Liver (tissue), 9 donors: ENCODE measurements around the gene CENPO. TPM values are rescaled to one million over a fixed set of nuclear protein-coding genes. Genes with fewer than 3 reads are reported as not detected.

Experiments used
- DNase-seq: peaks from one replicate; pipeline ENCODE4 v3.0.0-alpha.2; 2017; ENCODE audit warnings: low spot score
- H3K27ac ChIP-seq, 2 donors: one replicate each; pipeline ENCODE4 v1.7.0; 2013; ENCODE audit warnings: inconsistent platforms in 2 of 2, low read length in 2 of 2, control low read depth in 1 of 2, low read depth in 1 of 2, mild to moderate bottlenecking in 1 of 2
- H3K27me3 ChIP-seq, 4 donors: one replicate each; pipeline versions ENCODE4 v1.6.1 to v1.7.0; 2013; ENCODE audit warnings: low read length in 3 of 4, inconsistent platforms in 1 of 4, mild to moderate bottlenecking in 1 of 4, moderate library complexity in 1 of 4; ENCODE audit not compliant: control insufficient read depth in 4 of 4, insufficient read depth in 4 of 4
- H3K36me3 ChIP-seq, 4 donors: one replicate each; pipeline versions ENCODE4 v1.6.1 to v1.7.0; 2013; ENCODE audit warnings: low read length in 3 of 4, mild to moderate bottlenecking in 3 of 4, low read depth in 1 of 4, moderate library complexity in 1 of 4; ENCODE audit not compliant: control insufficient read depth in 4 of 4, insufficient read depth in 3 of 4
- H3K4me1 ChIP-seq, 4 donors: one replicate each; pipeline versions ENCODE4 v1.6.1 to v1.7.0; 2013; ENCODE audit warnings: low read length in 3 of 4, mild to moderate bottlenecking in 3 of 4, moderate library complexity in 1 of 4; ENCODE audit not compliant: control insufficient read depth in 4 of 4, insufficient read depth in 4 of 4
- H3K4me3 ChIP-seq, 3 donors: one replicate each; pipeline versions ENCODE4 v1.6.1 to v1.7.0; 2013; ENCODE audit warnings: low read length in 3 of 3, control low read depth in 1 of 3, low read depth in 1 of 3, mild to moderate bottlenecking in 1 of 3
- H3K9ac ChIP-seq, 2 donors: one replicate each; pipeline ENCODE4 v1.7.0; 2013; ENCODE audit warnings: low read length in 2 of 2, mild to moderate bottlenecking in 2 of 2, moderate library complexity in 2 of 2, control low read depth in 1 of 2, low read depth in 1 of 2
- H3K9me3 ChIP-seq, 4 donors: one replicate each; pipeline versions ENCODE4 v1.6.1 to v1.7.0; 2013; ENCODE audit warnings: low read length in 3 of 4; ENCODE audit not compliant: control insufficient read depth in 4 of 4
- EGR1 ChIP-seq, 2 donors: IDR thresholded peaks; 2 replicates each; pipeline ENCODE4 v1.6.1; 2016 to 2018; ENCODE audit warnings: antibody characterized with exemption in 2 of 2, low read depth in 2 of 2
- FOXA1 ChIP-seq: IDR thresholded peaks from 2 replicates; pipeline ENCODE4 v1.6.1; 2016; ENCODE audit warnings: antibody characterized with exemption
- FOXA2 ChIP-seq: IDR thresholded peaks from 2 replicates; pipeline ENCODE4 v1.6.1; 2016; ENCODE audit warnings: antibody characterized with exemption
- GABPA ChIP-seq, 2 donors: IDR thresholded peaks in 1 of 2; conservative IDR thresholded peaks in 1 of 2; 2 replicates each; pipeline ENCODE4 v1.6.1; 2016; ENCODE audit warnings: antibody characterized with exemption in 2 of 2, mild to moderate bottlenecking in 1 of 2, moderate library complexity in 1 of 2
- HNF4A ChIP-seq, 2 donors: conservative IDR thresholded peaks; 2 replicates each; pipeline ENCODE4 v1.6.1; 2016; ENCODE audit warnings: antibody characterized with exemption in 2 of 2, mild to moderate bottlenecking in 2 of 2
- JUND ChIP-seq, 2 donors: IDR thresholded peaks; 2 replicates each; pipeline ENCODE4 v1.6.1; 2016; ENCODE audit warnings: antibody characterized with exemption in 2 of 2
- RAD21 ChIP-seq, 2 donors: IDR thresholded peaks; 2 replicates each; pipeline ENCODE4 v1.6.1; 2016; ENCODE audit warnings: antibody characterized with exemption in 2 of 2, mild to moderate bottlenecking in 2 of 2
- TAF1 ChIP-seq: conservative IDR thresholded peaks from 2 replicates; pipeline ENCODE4 v1.6.1; 2016; ENCODE audit warnings: antibody characterized with exemption, mild to moderate bottlenecking
- YY1 ChIP-seq: IDR thresholded peaks from 2 replicates; pipeline ENCODE4 v1.6.1; 2016; ENCODE audit warnings: antibody characterized with exemption, mild to moderate bottlenecking
- WGBS: extraction: QIAGEN DNeasy Blood & Tissue Kit; methylation state at CpG from one replicate; pipeline ENCODE4 v1.1.7; 2013; 5-methylcytosine and 5-hydroxymethylcytosine counted together
- polyA plus RNA-seq, 2 donors: library from polyadenylated mRNA; stranded (reverse) in 1 of 2; unstranded in 1 of 2; fragments of 200-250 nt in 1 of 2; fragments of >200 nt in 1 of 2; fragmentation: Nextera tagmentation in 1 of 2; extraction: Ambion mirVana in 1 of 2; gene quantifications; one replicate each; pipeline versions ENCODE4 v1.2.1 to v1.2.3, GENCODE V29; 2013 to 2015
- total RNA-seq, 2 donors: library from RNA; depleted of rRNA; stranded (reverse); fragments of >200 nt; gene quantifications; one replicate each; pipeline ENCODE4 v1.2.3, GENCODE V29; 2014
- TF ChIP-seq, protein P1 (sequence below): fragments of 150-350 bp; IDR thresholded peaks from 2 replicates; pipeline ENCODE4 v1.5.1; 2017; ENCODE audit warnings: improper control_type of control experiment, low read depth, low read length; ENCODE audit not compliant: missing input control
- TF ChIP-seq, protein P2 (sequence below): IDR thresholded peaks from 2 replicates; pipeline ENCODE4 v1.6.1; 2016; ENCODE audit warnings: antibody characterized with exemption, mild to moderate bottlenecking
- TF ChIP-seq, protein P3 (sequence below): IDR thresholded peaks from 2 replicates; pipeline ENCODE4 v1.6.1; 2016; ENCODE audit warnings: antibody characterized with exemption
- TF ChIP-seq, protein P4 (sequence below): IDR thresholded peaks from 2 replicates; pipeline ENCODE4 v1.6.1; 2016; ENCODE audit warnings: antibody characterized with exemption
- TF ChIP-seq, protein P5 (sequence below): IDR thresholded peaks from 2 replicates; pipeline ENCODE4 v1.6.1; 2016; ENCODE audit warnings: antibody characterized with exemption
- donor health status: healthy.
- donor health status: healthy.
- donor health status: healthy.
- donor health status: healthy.
- donor health status: healthy.

CENPO gene
- total and polyA plus RNA-seq, 4 donors, result 2.2 to 17.8 (median 3.2) TPM

DNA sequence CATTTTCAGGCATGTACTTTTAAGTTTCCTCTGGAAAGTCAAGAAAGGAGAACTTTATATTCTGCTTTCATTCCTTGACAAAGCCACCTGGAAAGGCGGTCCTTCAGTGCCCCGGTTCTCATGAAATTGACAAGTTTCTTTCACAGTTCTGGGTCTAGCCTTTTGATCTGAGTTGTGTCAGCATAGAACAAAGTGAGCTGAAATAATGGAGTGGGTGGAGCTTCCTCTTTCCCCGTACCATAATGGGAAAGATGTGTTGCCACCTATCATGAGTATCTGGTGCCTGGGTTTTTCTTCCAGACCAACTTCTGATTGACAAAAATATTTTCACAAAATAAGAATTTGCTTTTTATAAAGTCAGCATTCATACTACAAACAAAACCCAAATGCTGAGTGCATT lies 49.3 kb upstream of the CENPO start:
- Histone ChIP-seq H3K9me3 (no peaks in the 10 kb centered on the region), H3K36me3 (peaks cover 3 to 17% (median 9%) of the 10 kb centered on the region in 4 donors), H3K4me3 (no peak overlapping the region), H3K4me1 (no peaks in the 10 kb centered on the region), H3K27ac (no peak overlapping the region), H3K27me3 (no peaks in the 10 kb centered on the region), H3K9ac (no peak overlapping the region)
- TF ChIP-seq, protein P1, sequence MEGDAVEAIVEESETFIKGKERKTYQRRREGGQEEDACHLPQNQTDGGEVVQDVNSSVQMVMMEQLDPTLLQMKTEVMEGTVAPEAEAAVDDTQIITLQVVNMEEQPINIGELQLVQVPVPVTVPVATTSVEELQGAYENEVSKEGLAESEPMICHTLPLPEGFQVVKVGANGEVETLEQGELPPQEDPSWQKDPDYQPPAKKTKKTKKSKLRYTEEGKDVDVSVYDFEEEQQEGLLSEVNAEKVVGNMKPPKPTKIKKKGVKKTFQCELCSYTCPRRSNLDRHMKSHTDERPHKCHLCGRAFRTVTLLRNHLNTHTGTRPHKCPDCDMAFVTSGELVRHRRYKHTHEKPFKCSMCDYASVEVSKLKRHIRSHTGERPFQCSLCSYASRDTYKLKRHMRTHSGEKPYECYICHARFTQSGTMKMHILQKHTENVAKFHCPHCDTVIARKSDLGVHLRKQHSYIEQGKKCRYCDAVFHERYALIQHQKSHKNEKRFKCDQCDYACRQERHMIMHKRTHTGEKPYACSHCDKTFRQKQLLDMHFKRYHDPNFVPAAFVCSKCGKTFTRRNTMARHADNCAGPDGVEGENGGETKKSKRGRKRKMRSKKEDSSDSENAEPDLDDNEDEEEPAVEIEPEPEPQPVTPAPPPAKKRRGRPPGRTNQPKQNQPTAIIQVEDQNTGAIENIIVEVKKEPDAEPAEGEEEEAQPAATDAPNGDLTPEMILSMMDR, result no peak
- no peak for TF ChIP-seq YY1
- TF ChIP-seq, protein P2, sequence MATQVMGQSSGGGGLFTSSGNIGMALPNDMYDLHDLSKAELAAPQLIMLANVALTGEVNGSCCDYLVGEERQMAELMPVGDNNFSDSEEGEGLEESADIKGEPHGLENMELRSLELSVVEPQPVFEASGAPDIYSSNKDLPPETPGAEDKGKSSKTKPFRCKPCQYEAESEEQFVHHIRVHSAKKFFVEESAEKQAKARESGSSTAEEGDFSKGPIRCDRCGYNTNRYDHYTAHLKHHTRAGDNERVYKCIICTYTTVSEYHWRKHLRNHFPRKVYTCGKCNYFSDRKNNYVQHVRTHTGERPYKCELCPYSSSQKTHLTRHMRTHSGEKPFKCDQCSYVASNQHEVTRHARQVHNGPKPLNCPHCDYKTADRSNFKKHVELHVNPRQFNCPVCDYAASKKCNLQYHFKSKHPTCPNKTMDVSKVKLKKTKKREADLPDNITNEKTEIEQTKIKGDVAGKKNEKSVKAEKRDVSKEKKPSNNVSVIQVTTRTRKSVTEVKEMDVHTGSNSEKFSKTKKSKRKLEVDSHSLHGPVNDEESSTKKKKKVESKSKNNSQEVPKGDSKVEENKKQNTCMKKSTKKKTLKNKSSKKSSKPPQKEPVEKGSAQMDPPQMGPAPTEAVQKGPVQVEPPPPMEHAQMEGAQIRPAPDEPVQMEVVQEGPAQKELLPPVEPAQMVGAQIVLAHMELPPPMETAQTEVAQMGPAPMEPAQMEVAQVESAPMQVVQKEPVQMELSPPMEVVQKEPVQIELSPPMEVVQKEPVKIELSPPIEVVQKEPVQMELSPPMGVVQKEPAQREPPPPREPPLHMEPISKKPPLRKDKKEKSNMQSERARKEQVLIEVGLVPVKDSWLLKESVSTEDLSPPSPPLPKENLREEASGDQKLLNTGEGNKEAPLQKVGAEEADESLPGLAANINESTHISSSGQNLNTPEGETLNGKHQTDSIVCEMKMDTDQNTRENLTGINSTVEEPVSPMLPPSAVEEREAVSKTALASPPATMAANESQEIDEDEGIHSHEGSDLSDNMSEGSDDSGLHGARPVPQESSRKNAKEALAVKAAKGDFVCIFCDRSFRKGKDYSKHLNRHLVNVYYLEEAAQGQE, result no peak
- TF ChIP-seq TAF1, result no peak
- TF ChIP-seq, protein P3, sequence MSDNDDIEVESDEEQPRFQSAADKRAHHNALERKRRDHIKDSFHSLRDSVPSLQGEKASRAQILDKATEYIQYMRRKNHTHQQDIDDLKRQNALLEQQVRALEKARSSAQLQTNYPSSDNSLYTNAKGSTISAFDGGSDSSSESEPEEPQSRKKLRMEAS, result no peak
- TF ChIP-seq, protein P4, sequence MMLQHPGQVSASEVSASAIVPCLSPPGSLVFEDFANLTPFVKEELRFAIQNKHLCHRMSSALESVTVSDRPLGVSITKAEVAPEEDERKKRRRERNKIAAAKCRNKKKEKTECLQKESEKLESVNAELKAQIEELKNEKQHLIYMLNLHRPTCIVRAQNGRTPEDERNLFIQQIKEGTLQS, result no peak
- no peak for TF ChIP-seq JUND (IDR thresholded peaks at IDR 0.05)
- TF ChIP-seq FOXA2, result no peak
- TF ChIP-seq, protein P5, sequence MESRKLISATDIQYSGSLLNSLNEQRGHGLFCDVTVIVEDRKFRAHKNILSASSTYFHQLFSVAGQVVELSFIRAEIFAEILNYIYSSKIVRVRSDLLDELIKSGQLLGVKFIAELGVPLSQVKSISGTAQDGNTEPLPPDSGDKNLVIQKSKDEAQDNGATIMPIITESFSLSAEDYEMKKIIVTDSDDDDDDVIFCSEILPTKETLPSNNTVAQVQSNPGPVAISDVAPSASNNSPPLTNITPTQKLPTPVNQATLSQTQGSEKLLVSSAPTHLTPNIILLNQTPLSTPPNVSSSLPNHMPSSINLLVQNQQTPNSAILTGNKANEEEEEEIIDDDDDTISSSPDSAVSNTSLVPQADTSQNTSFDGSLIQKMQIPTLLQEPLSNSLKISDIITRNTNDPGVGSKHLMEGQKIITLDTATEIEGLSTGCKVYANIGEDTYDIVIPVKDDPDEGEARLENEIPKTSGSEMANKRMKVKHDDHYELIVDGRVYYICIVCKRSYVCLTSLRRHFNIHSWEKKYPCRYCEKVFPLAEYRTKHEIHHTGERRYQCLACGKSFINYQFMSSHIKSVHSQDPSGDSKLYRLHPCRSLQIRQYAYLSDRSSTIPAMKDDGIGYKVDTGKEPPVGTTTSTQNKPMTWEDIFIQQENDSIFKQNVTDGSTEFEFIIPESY, result no peak
- WGBS, result 85% methylated on average over 3 of the region's 3 CpGs
- DNase-seq, result no peak

DNA sequence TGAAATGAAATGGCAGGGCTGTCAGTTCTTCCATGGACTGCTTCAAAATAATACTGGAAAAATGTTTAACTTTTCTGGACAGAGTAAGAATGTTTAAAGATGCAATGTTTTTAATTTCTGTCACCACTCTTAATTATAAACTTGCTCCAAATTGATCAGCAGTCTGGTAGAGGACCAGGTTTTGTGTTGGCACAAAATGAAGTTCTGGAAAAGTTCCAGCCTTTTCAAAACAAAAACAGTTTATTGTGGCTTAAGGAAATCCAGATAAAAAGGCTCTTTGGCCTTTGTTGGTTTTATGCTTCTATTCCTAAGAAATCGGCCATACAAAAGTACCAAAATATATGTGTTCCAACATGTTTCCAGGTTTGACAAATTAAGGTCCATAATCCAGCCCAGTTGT lies 48.9 kb upstream of the CENPO start:
- H3K4me3 ChIP-seq, result no peak overlapping the region
- H3K4me1 ChIP-seq, result no peaks in the 10 kb centered on the region
- no peak for TF ChIP-seq YY1
- no peak for TF ChIP-seq HNF4A (conservative IDR thresholded peaks at IDR 0.05)
- TF ChIP-seq EGR1 (IDR thresholded peaks at IDR 0.05; ENCODE audit: low read depth in 2 of 2), result no peak
- TF ChIP-seq, protein P3, result no peak
- TF ChIP-seq GABPA (IDR thresholded peaks at IDR 0.05 in 1 of 2, conservative IDR thresholded peaks at IDR 0.05 in 1 of 2), result no peak
- TF ChIP-seq, protein P1, result no peak
- TF ChIP-seq FOXA2, result no peak
- no peak for TF ChIP-seq JUND (IDR thresholded peaks at IDR 0.05)
- TF ChIP-seq FOXA1, result no peak
- no peak for TF ChIP-seq RAD21 (IDR thresholded peaks at IDR 0.05)
- TF ChIP-seq, protein P5, result no peak
- no peaks in the 10 kb centered on the region for H3K9me3 ChIP-seq
- DNase-seq, result no peak
- peaks cover 3 to 17% (median 9%) of the 10 kb centered on the region in 4 donors for H3K36me3 ChIP-seq
- H3K9ac ChIP-seq, result no peak overlapping the region
- 82% methylated on average over 1 of the region's 1 CpG for WGBS
- no peaks in the 10 kb centered on the region for H3K27me3 ChIP-seq
- H3K27ac ChIP-seq, result no peak overlapping the region
